T1000 (cell line): Measurements from ENCODE around the gene CHRM3.

Experiments used
- DNase-seq: peaks from one replicate; lab custom pipeline; 2025; ENCODE audit warnings: mixed read lengths; lab: John Stamatoyannopoulos, UW

CHRM3 gene

DNA sequence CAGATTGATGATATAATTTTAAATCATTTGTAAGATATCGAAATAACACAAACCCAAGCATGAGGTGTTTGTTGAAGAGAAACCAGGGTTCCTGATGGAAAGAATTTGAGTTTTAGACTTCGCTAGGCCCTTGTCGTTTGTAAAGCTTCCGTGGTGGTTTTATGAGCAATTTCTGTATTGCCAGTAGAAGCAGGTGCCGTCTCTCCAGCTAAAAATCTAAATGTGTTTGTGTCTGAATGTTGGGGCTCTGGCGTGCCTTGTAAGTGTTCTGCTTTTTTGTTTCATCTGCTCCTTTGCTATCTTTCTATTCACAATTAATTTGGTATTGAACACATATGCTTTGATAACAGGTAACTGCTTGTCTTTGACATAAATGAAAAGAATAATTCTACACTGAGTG, 27.5 kb downstream of the CHRM3 start:
- DNase-seq, result no peak

DNA sequence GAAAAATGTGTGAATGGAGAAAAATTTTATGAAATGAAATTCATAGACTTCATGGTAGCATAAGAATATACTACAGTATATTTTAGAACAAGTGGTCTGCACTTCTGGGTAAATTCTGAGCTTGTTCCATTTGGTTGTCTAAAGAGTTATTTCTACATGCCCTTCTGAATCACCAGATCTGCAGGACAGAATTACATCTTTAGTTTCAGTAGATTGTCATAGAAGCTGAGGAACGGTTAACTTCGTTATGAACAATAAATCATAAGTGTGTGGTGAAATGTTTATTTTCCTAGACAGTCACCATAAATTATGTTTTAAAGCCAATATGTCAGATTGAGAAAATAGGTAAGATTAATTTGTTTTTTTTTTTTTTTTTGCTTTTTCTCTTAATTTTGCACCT, 30.9 kb downstream of the CHRM3 start:
- DNase-seq, result no peak

DNA sequence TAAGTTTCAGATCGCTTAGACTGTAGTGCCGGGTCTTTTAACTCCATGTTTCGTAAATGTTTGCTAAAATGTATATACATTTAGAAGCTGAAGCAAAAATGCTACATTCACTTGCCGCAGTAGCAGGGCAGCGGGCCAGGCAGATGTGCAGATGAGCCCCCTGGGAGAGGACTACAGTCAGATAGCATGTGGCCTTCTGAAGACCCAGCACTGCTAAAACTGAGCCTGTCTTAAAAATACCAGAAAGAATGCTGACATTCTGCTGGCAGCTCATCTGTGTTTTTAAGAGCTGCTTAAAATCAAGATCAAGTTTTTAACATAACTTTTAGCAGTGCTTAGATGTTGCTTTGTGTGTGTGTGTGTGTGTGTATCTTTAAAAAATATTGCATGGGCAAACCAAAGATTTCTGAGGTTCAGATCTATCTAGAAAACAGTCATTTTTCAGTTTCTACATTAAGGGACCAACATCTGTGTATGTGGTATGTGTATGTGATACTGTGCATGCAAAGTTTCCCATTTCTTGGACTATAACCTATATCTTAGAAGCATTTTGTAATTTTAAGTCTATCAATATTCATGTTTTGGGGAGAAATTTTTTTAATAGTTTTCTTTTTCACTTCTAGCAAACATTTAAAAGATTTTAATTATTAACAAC, 31.7 kb downstream of the CHRM3 start:
- no peak for DNase-seq

DNA sequence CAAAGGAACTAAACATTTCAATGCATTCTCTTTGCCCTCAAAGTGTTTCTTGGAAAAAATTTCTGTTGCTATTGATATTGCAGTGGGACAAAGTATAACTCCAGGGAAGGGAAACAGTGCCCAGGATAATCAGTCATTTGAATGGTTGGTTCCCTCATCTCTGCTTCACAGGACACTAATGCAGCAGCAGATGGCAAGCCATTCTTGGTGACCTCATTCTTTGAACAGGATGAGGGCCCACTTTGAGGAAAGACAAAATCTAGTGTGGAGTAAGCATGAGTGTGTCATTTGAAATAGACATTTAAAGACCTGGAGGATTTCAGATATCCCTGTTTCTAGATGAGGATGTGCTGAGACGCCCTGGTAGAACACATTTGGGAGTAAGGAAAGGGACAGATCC, 32.3 kb downstream of the CHRM3 start:
- DNase-seq, result no peak

- no peak for DNase-seq
Observed at GRCh38 chr1:239421811-239422210, 35.4 kb downstream of the CHRM3 start.

GRCh38 chr1:239422818-239423217, 36.5 kb downstream of the CHRM3 start:
- no peak for DNase-seq

DNA sequence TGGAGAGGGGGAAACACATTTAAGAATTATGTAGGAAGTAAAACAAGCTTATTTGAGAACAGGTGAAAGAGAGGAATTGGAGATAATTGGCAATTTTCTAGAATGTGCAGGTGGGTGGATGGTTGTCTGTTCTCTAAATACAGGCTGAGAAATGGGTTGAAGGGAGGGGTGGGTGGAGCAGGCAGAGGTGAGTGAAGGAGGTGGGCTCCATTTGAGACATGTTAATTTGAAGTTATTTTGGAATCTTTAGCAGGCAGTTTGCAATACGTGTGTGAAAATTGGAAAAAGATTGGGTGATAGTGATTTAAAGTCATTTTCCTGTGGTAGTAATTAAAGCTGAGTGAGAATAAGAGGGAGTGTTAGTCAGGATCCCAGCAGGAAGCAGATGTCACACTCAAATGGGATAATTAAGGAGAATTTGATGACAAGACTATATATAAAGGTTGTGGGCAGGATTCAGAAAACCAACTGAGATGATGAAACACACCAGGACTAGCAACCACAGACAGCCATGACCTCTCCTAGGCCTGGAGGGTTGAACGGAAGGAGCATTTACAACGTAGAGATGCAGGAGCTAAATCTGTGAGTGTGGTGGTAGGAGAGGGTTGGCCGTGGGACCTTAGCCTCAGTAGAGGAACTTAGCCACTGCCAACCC, 40.6 kb downstream of the CHRM3 start:
- DNase-seq, result no peak

GRCh38 chr1:239427712-239428111, 41.3 kb downstream of the CHRM3 start:
- no peak for DNase-seq

GRCh38 chr1:239428120-239428710, 41.8 kb downstream of the CHRM3 start:
- DNase-seq, result no peak

DNA sequence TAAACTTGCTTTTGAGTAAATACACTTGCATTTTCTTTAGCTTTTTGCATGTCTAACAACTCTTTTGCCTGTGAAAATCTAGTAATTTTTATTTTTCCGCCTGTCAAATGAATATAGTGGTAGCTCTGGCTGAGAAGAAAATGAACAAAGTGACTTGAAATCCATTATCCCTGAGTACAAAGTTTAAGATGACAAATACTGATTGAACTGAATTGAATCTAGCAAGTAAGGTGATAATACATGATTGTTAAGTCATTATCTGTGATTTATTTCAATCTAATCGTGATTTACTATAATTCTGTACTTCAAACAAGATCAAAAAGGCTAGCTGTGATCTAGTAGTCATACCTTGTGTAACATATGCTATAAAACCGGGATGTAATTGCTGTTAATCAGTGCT, 42.8 kb downstream of the CHRM3 start:
- no peak for DNase-seq

GRCh38 chr1:239432255-239432654, 45.9 kb downstream of the CHRM3 start:
- DNase-seq, result no peak

DNA sequence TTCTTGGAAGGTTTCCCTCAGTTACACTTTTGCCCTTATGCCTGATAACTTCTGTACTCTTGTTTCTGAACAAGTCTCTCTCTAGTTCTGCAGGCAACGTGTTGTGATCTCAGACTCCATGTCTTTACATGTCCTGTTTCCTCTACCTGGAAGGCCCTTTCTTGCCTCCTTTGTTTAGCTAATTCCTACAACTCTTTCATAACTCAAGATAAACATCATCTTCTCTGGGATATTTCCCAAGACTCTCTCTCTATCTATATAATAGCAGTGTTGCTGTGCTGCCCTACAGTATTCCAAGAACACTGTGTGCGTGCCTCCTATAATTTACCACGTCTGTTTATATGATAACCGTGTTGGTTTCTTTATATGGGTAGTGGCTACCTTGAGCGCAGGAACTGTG, 47.8 kb downstream of the CHRM3 start:
- no peak for DNase-seq
